HFF-Myc (cell line): Measurements from ENCODE around the gene LRPAP1.

Experiments
- DNase-seq: peaks from one replicate; pipeline ENCODE4 v3.0.0-alpha.2; 2011; ENCODE audit warnings: low read depth; ENCODE audit errors: extremely low read depth
- H3K4me3 ChIP-seq: replicated peaks from 2 replicates; pipeline ENCODE4 v1.5.1; 2011; ENCODE audit warnings: low read depth, mild to moderate bottlenecking, control low read depth, low read length
- CTCF ChIP-seq: IDR thresholded peaks from 2 replicates; pipeline ENCODE4 v1.5.1; 2012; ENCODE audit warnings: mild to moderate bottlenecking, low read depth, low read length, control low read depth; ENCODE audit errors: missing control alignments

The LRPAP1 gene

GRCh38 chr4:3516061-3516835 is 16.0 kb downstream of the LRPAP1 start:
- no peak for DNase-seq
- H3K4me3 ChIP-seq: no peak overlapping the region
- TF ChIP-seq CTCF: no peak

GRCh38 chr4:3515646-3516045 is 16.6 kb downstream of the LRPAP1 start:
- DNase-seq: no peak
- no peak overlapping the region for H3K4me3 ChIP-seq
- TF ChIP-seq CTCF: no peak

DNA sequence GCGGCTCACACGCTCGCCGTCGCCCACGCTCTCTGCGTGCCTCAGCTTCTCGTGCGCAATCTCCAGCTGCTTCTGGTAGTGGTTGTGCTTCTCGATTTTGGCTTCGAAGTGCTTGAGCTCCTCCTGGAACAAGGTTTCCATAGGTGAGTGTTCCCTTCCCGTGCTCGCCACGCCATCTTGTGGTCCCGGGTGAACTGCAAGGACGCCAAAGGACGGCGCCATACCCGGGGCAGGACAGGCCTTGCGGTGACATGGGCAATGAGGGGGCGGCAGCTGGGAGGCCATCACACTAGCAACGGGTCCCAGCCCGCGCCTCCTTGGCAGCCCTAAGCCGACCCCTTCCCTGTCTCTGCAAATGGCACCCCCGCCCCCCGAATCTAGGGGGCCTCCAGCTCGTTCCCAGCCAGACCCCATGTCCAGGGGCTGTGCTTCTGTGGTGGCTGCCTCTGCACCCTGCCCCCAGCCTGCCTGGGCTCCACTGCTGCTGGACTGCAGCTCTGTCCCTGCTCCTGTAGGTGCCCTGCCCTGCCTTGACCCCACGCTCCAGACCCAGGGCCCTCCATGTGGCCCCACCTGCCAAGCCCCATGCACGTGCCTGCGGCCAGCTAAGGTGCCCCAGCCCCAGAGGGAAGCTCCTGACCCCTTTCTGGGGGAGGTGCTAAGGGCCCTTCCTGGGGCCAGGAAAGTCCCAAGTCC is 17.3 kb downstream of the LRPAP1 start:
- TF ChIP-seq CTCF: peak; percentile 30
- DNase-seq: no peak
- H3K4me3 ChIP-seq: no peak overlapping the region

DNA sequence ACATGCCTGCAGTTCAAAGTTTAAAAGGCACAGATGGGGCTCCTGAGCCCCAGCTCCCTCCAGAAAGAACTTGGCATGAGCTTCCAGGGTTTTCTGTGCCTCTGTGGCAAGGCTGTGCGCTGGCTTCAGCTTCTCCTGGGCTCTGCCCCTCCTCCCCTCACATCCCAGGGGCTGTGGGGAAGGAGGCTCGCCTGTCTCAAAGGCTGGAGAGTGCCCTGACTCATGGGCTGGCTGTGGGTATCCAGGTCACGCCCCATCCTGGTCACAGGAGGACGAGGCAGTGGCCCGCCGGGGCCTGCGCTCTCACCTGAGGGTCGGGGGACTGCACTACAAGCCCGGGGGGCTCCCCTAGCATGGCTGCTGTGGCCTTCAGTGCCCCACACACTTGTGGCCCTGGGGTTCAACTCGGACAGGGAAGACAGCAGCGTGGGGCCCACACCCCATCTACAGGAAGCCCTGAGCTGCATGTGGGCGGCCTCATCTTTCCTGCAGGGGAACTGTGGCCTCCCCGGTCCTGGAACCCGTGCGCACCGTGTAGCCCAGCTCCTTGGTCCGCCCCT is 17.9 kb downstream of the LRPAP1 start:
- no peak overlapping the region for H3K4me3 ChIP-seq
- TF ChIP-seq CTCF: no peak
- DNase-seq: no peak

GRCh38 chr4:3513807-3514206 is 18.4 kb downstream of the LRPAP1 start:
- DNase-seq: no peak
- H3K4me3 ChIP-seq: no peak overlapping the region

GRCh38 chr4:3512719-3513118 is 19.5 kb downstream of the LRPAP1 start:
- no peak overlapping the region for H3K4me3 ChIP-seq
- DNase-seq: no peak
- no peak for TF ChIP-seq CTCF

More at GRCh38 chr4:3513807-3514206, 18.4 kb downstream of the LRPAP1 start:
- TF ChIP-seq CTCF: no peak
